ENCODE measurements around the gene IFNL4.
"Not testable (repeated sequence)": the region's sequence is repeated elsewhere in the genome, so short reads cannot be mapped to it uniquely, and the experiment has no call there.

IFNL4 gene

GRCh38 chr19:39277598-39277997 is 28.9 kb upstream of the IFNL4 start:
- TF ChIP-seq, protein P1, sequence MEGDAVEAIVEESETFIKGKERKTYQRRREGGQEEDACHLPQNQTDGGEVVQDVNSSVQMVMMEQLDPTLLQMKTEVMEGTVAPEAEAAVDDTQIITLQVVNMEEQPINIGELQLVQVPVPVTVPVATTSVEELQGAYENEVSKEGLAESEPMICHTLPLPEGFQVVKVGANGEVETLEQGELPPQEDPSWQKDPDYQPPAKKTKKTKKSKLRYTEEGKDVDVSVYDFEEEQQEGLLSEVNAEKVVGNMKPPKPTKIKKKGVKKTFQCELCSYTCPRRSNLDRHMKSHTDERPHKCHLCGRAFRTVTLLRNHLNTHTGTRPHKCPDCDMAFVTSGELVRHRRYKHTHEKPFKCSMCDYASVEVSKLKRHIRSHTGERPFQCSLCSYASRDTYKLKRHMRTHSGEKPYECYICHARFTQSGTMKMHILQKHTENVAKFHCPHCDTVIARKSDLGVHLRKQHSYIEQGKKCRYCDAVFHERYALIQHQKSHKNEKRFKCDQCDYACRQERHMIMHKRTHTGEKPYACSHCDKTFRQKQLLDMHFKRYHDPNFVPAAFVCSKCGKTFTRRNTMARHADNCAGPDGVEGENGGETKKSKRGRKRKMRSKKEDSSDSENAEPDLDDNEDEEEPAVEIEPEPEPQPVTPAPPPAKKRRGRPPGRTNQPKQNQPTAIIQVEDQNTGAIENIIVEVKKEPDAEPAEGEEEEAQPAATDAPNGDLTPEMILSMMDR (conservative IDR thresholded peaks at IDR 0.05): no peak
- no peak overlapping the region for H3K27ac ChIP-seq

GRCh38 chr19:39276740-39277139 is 28.1 kb upstream of the IFNL4 start:
- no peak overlapping the region for H3K27ac ChIP-seq
- TF ChIP-seq, protein P1 (conservative IDR thresholded peaks at IDR 0.05): no peak

DNA sequence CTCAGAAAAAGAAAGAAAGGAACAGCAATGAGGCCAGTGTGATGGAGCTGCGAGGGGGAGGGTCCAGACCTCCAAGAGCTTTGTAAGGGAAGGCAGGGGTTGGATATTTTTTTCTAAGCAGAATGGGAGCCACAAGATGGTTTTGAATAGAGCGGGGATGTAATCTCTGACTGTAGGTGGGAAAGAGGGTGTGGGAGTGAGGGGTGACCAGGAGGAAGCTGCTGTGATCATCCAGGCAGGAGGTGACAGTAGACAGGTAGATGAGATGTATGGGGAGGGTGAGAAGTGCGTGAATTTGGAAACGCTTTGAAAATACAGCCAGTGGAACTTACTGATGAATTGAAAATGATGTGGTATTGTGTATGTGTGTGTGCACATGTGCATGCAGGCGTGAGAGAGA is 26.9 kb upstream of the IFNL4 start:
- H3K27ac ChIP-seq: no peak overlapping the region
- TF ChIP-seq, protein P1 (conservative IDR thresholded peaks at IDR 0.05): no peak

- H3K27ac ChIP-seq: not testable (repeated sequence)
These were observed 25.2 kb upstream of the IFNL4 start for GRCh38 chr19:39273859-39274258.

GRCh38 chr19:39270036-39270871 is 21.6 kb upstream of the IFNL4 start:
- TF ChIP-seq, protein P1 (conservative IDR thresholded peaks at IDR 0.05): no peak
- no peak overlapping the region for H3K27ac ChIP-seq

DNA sequence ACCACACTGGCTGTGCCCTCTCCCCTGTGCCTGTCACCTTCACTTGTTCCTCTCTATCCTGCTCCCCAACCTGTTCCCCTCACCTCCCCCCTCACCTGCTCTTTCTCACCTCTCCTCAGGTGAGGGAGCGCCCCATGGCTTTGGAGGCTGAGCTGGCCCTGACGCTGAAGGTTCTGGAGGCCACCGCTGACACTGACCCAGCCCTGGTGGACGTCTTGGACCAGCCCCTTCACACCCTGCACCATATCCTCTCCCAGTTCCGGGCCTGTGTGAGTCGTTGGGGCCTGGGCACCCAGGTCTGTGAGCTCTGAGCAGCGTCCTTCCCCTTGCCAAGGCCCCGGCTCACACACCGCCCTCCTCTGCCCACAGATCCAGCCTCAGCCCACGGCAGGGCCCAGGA is 20.7 kb upstream of the IFNL4 start:
- H3K27ac ChIP-seq: not testable (repeated sequence)

DNA sequence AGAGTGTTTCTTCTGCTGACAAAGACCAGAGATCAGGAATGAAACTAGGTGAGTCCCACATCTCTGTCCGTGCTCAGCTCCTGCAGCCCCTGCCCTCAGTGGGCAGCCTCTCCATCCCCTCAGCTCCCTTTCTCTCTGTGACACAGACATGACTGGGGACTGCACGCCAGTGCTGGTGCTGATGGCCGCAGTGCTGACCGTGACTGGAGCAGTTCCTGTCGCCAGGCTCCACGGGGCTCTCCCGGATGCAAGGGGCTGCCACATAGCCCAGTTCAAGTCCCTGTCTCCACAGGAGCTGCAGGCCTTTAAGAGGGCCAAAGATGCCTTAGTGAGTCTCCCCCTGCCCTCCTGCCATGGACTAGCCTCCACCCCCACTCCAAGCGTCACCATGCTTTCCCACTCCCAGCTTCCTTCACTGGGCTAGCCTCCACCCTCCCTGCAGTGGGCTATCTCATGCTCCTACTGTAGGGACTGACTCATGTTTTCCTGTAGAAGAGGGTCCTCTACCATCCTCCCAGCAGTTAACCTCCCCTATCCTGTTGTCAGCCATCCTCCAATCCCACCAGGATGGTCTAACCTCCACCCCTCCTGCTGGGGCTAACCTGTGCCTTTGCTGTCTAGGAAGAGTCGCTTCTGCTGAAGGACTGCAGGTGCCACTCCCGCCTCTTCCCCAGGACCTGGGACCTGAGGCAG is 20.0 kb upstream of the IFNL4 start:
- not testable (repeated sequence) for H3K27ac ChIP-seq

- H3K27ac ChIP-seq: not testable (repeated sequence)
These were observed 19.4 kb upstream of the IFNL4 start, which contains the start of gene IFNL2 for GRCh38 chr19:39268085-39268484. Gene IFNL2 (plus strand): TSS chr19:39268396. CDS start chr19:39268569, 173 bp downstream.

- H3K27ac ChIP-seq: no peak overlapping the region
- TF ChIP-seq, protein P1 (conservative IDR thresholded peaks at IDR 0.05): no peak
These were observed 16.8 kb upstream of the IFNL4 start for GRCh38 chr19:39265321-39265916.
